ENCODE results near the gene MAP3K15.
"Not testable (repeated sequence)": the region's sequence is repeated elsewhere in the genome, so short reads cannot be mapped to it uniquely, and the experiment has no call there.

Gene MAP3K15

GRCh38 chrX:19512359-19512758, 2.9 kb downstream of the MAP3K15 start:
- Histone ChIP-seq H3K9me3 (ENCODE audit: control insufficient read depth, insufficient read depth, low read length) (no peaks in the 10 kb centered on the region), H3K4me1 (ENCODE audit: insufficient read depth, low read length) (no peaks in the 10 kb centered on the region), H3K36me3 (ENCODE audit: insufficient read depth, low read length) (no peaks in the 10 kb centered on the region), H3K9ac (ENCODE audit: low read depth, low read length) (no peak overlapping the region)

GRCh38 chrX:19511796-19512195, 3.5 kb downstream of the MAP3K15 start:
- not testable (repeated sequence) for H3K9ac ChIP-seq (ENCODE audit: low read depth, low read length); H3K36me3 ChIP-seq (ENCODE audit: insufficient read depth, low read length); H3K9me3 ChIP-seq (ENCODE audit: control insufficient read depth, insufficient read depth, low read length); H3K4me1 ChIP-seq (ENCODE audit: insufficient read depth, low read length)

GRCh38 chrX:19496711-19497110, 18.6 kb downstream of the MAP3K15 start:
- H3K9me3 ChIP-seq (ENCODE audit: control insufficient read depth, insufficient read depth, low read length) = no peaks in the 10 kb centered on the region
- no peak overlapping the region for H3K9ac ChIP-seq (ENCODE audit: low read depth, low read length)
- no peaks in the 10 kb centered on the region for H3K36me3 ChIP-seq (ENCODE audit: insufficient read depth, low read length)

GRCh38 chrX:19487520-19488200, 27.6 kb downstream of the MAP3K15 start:
- Histone ChIP-seq H3K9ac (ENCODE audit: low read depth, low read length) (no peak overlapping the region), H3K36me3 (ENCODE audit: insufficient read depth, low read length) (no peaks in the 10 kb centered on the region; the same call in 1 of the 2 replicates), H3K9me3 (ENCODE audit: control insufficient read depth, insufficient read depth, low read length) (no peaks in the 10 kb centered on the region), H3K4me1 (ENCODE audit: insufficient read depth, low read length) (no peaks in the 10 kb centered on the region)

More at GRCh38 chrX:19496711-19497110, 18.6 kb downstream of the MAP3K15 start:
- H3K4me1 ChIP-seq (ENCODE audit: insufficient read depth, low read length) = no peaks in the 10 kb centered on the region; the same call in 1 of the 2 replicates

GRCh38 chrX:19479458-19479857, 35.9 kb downstream of the MAP3K15 start:
- Histone ChIP-seq H3K9ac (ENCODE audit: low read depth, low read length) (no peak overlapping the region), H3K36me3 (ENCODE audit: insufficient read depth, low read length) (no peaks in the 10 kb centered on the region; the same call in 1 of the 2 replicates), H3K4me1 (ENCODE audit: insufficient read depth, low read length) (no peaks in the 10 kb centered on the region), H3K9me3 (ENCODE audit: control insufficient read depth, insufficient read depth, low read length) (no peaks in the 10 kb centered on the region)

- H3K9ac ChIP-seq (ENCODE audit: low read depth, low read length); H3K4me1 ChIP-seq (ENCODE audit: insufficient read depth, low read length); H3K9me3 ChIP-seq (ENCODE audit: control insufficient read depth, insufficient read depth, low read length); H3K36me3 ChIP-seq (ENCODE audit: insufficient read depth, low read length): not testable (repeated sequence)
Measured at GRCh38 chrX:19468383-19468782, 46.9 kb downstream of the MAP3K15 start.

- Histone ChIP-seq H3K4me1 (ENCODE audit: insufficient read depth, low read length) (no peaks in the 10 kb centered on the region), H3K9me3 (ENCODE audit: control insufficient read depth, insufficient read depth, low read length) (no peaks in the 10 kb centered on the region), H3K9ac (ENCODE audit: low read depth, low read length) (no peak overlapping the region), H3K36me3 (ENCODE audit: insufficient read depth, low read length) (no peaks in the 10 kb centered on the region)
Measured at GRCh38 chrX:19462879-19463278, 52.4 kb downstream of the MAP3K15 start.

- Histone ChIP-seq H3K4me1 (ENCODE audit: insufficient read depth, low read length) (no peaks in the 10 kb centered on the region), H3K9me3 (ENCODE audit: control insufficient read depth, insufficient read depth, low read length) (no peaks in the 10 kb centered on the region), H3K36me3 (ENCODE audit: insufficient read depth, low read length) (no peaks in the 10 kb centered on the region), H3K9ac (ENCODE audit: low read depth, low read length) (no peak overlapping the region)
Measured at GRCh38 chrX:19462231-19462630, 53.1 kb downstream of the MAP3K15 start.

- Histone ChIP-seq H3K4me1 (ENCODE audit: insufficient read depth, low read length) (no peaks in the 10 kb centered on the region), H3K36me3 (ENCODE audit: insufficient read depth, low read length) (no peaks in the 10 kb centered on the region)
Measured at GRCh38 chrX:19457662-19458061, 57.6 kb downstream of the MAP3K15 start.

GRCh38 chrX:19448077-19448476, 67.2 kb downstream of the MAP3K15 start:
- no peak overlapping the region for H3K9ac ChIP-seq (ENCODE audit: low read depth, low read length)
- no peaks in the 10 kb centered on the region for H3K9me3 ChIP-seq (ENCODE audit: control insufficient read depth, insufficient read depth, low read length)
- H3K36me3 ChIP-seq (ENCODE audit: insufficient read depth, low read length) = no peaks in the 10 kb centered on the region
- H3K4me1 ChIP-seq (ENCODE audit: insufficient read depth, low read length) = no peaks in the 10 kb centered on the region

More at GRCh38 chrX:19457662-19458061, 57.6 kb downstream of the MAP3K15 start:
- Histone ChIP-seq H3K9me3 (ENCODE audit: control insufficient read depth, insufficient read depth, low read length) (no peaks in the 10 kb centered on the region), H3K9ac (ENCODE audit: low read depth, low read length) (no peak overlapping the region)

- Histone ChIP-seq H3K9ac (ENCODE audit: low read depth, low read length) (no peak overlapping the region), H3K9me3 (ENCODE audit: control insufficient read depth, insufficient read depth, low read length) (no peaks in the 10 kb centered on the region), H3K36me3 (ENCODE audit: insufficient read depth, low read length) (no peaks in the 10 kb centered on the region), H3K4me1 (ENCODE audit: insufficient read depth, low read length) (no peaks in the 10 kb centered on the region)
Measured at GRCh38 chrX:19446397-19446796, 68.9 kb downstream of the MAP3K15 start.

- H3K9ac ChIP-seq (ENCODE audit: low read depth, low read length); H3K36me3 ChIP-seq (ENCODE audit: insufficient read depth, low read length); H3K4me1 ChIP-seq (ENCODE audit: insufficient read depth, low read length); H3K9me3 ChIP-seq (ENCODE audit: control insufficient read depth, insufficient read depth, low read length): not testable (repeated sequence)
Measured at GRCh38 chrX:19445772-19446171, 69.5 kb downstream of the MAP3K15 start.

- Histone ChIP-seq H3K4me1 (ENCODE audit: insufficient read depth, low read length) (no peaks in the 10 kb centered on the region), H3K9me3 (ENCODE audit: control insufficient read depth, insufficient read depth, low read length) (no peaks in the 10 kb centered on the region), H3K36me3 (ENCODE audit: insufficient read depth, low read length) (no peaks in the 10 kb centered on the region), H3K9ac (ENCODE audit: low read depth, low read length) (no peak overlapping the region)
Measured at GRCh38 chrX:19443869-19444526, 71.3 kb downstream of the MAP3K15 start.

GRCh38 chrX:19440713-19441112, 74.6 kb downstream of the MAP3K15 start:
- Histone ChIP-seq H3K9me3 (ENCODE audit: control insufficient read depth, insufficient read depth, low read length) (no peaks in the 10 kb centered on the region), H3K4me1 (ENCODE audit: insufficient read depth, low read length) (no peaks in the 10 kb centered on the region), H3K36me3 (ENCODE audit: insufficient read depth, low read length) (no peaks in the 10 kb centered on the region), H3K9ac (ENCODE audit: low read depth, low read length) (no peak overlapping the region)

- not testable (repeated sequence) for H3K4me1 ChIP-seq (ENCODE audit: insufficient read depth, low read length); H3K36me3 ChIP-seq (ENCODE audit: insufficient read depth, low read length); H3K9ac ChIP-seq (ENCODE audit: low read depth, low read length); H3K9me3 ChIP-seq (ENCODE audit: control insufficient read depth, insufficient read depth, low read length)
Measured at GRCh38 chrX:19422661-19423060, 92.6 kb downstream of the MAP3K15 start.
